HEK293 (cell line): Measurements from ENCODE around the gene USE1.

Experiments used
- REPIN1 ChIP-seq: fragments of 450-650 bp; formaldehyde crosslinking; IDR thresholded peaks from 2 replicates; pipeline ENCODE4 v1.5.1; 2017; ENCODE audit warnings: missing biosample characterization, missing genetic modification characterization, low read depth
- SETDB1 ChIP-seq: IDR thresholded peaks from one replicate; pipeline ENCODE4 v1.6.1; 2017; ENCODE audit warnings: mild to moderate bottlenecking, low read length, moderate library complexity, mixed read lengths; ENCODE audit not compliant: insufficient read length
- ZNF501 ChIP-seq: fragments of 450-650 bp; formaldehyde crosslinking; IDR thresholded peaks from 2 replicates; pipeline ENCODE4 v1.5.1; 2016; ENCODE audit warnings: missing biosample characterization, missing genetic modification characterization

DNA sequence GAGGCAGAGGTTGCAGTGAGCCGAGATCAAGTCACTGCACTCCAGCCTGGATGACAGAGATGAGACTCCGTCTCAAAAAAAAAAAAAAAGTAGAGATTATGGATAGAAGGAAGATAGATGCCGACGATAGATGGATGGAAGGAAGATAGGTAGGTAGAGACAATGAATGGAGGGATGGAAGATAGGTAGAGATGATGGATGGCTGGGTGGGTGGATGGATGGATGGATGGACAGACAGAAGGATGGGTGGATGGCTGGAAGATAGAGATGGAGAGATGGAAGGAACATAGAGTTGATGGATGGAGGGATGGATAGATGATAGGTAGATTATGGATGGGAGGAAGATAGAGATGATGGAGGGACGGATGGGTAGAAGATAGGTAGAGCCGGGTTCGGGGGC, 18.5 kb upstream of the USE1 start:
- TF ChIP-seq ZNF501 (tag by site-specific recombination) (no peak), REPIN1 (tag by site-specific recombination) (no peak), SETDB1 (no peak)
